BE2C (cell line): Measurements from ENCODE around the gene BLMH.

Experiments
- DNase-seq: peaks from one replicate; pipeline ENCODE4 v3.0.0-alpha.2; 2020
- H3K27me3 ChIP-seq: fragments of 250-450 bp; sonication (Bioruptor Pico); 2 replicates; pipeline ENCODE4 v1.5.1; 2020; ENCODE audit warnings: mild to moderate bottlenecking
- H3K36me3 ChIP-seq: fragments of 250-450 bp; sonication (Bioruptor Pico); 2 replicates; pipeline ENCODE4 v1.5.1; 2020; ENCODE audit warnings: mild to moderate bottlenecking
- H3K4me1 ChIP-seq: fragments of 250-450 bp; sonication (Bioruptor Pico); 2 replicates; pipeline ENCODE4 v1.5.1; 2020
- H3K4me3 ChIP-seq: 2 replicates; pipeline ENCODE4 v1.5.1; 2011; ENCODE audit warnings: low read depth, low read length
- H3K9me3 ChIP-seq: fragments of 250-450 bp; sonication (Bioruptor Pico); 2 replicates; pipeline ENCODE4 v1.5.1; 2020
- CTCF ChIP-seq: IDR thresholded peaks from 2 replicates; pipeline ENCODE4 v1.5.1; 2012; ENCODE audit warnings: mild to moderate bottlenecking, low read depth, low read length

BLMH gene

GRCh38 chr17:30253312-30253711 is 38.4 kb downstream of the BLMH start:
- no peak for DNase-seq
- no peaks in the 10 kb centered on the region for H3K9me3 ChIP-seq
- H3K36me3 ChIP-seq: peaks cover 2% of the 10 kb centered on the region; the same call in 1 of the 2 replicates
- no peaks in the 10 kb centered on the region; the same call in 1 of the 2 replicates for H3K4me1 ChIP-seq
- no peak for TF ChIP-seq CTCF
- no peak overlapping the region for H3K4me3 ChIP-seq
- no peaks in the 10 kb centered on the region for H3K27me3 ChIP-seq

DNA sequence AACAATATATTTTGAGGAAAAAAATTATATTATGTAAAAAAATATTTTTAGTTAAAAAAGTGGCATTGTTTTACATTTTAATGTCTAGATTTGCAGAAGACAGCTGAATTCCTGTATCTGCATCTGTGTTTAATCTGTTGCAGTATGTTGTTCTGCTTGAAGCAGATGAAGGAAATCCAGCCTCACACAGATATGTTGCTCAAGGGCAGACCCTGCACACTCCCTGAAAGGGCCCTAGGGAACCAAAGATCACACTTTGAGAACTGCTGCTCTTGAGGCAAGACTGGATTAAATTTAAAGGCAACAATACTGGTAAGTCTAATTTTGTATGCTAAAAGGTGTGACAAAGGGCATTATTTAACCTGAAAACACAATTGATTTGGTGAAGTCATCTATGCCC is 39.8 kb downstream of the BLMH start:
- no peaks in the 10 kb centered on the region for H3K9me3 ChIP-seq
- no peaks in the 10 kb centered on the region for H3K27me3 ChIP-seq
- DNase-seq: no peak
- H3K4me1 ChIP-seq: no peaks in the 10 kb centered on the region; the same call in 1 of the 2 replicates
- H3K36me3 ChIP-seq: peaks cover 2% of the 10 kb centered on the region; the same call in 1 of the 2 replicates
- H3K4me3 ChIP-seq: no peak overlapping the region
- TF ChIP-seq CTCF: no peak

GRCh38 chr17:30249460-30249859 is 42.3 kb downstream of the BLMH start:
- H3K36me3 ChIP-seq: peaks cover 2% of the 10 kb centered on the region; the same call in 1 of the 2 replicates
- DNase-seq: no peak
- no peak overlapping the region for H3K4me3 ChIP-seq
- no peaks in the 10 kb centered on the region for H3K9me3 ChIP-seq
- no peak for TF ChIP-seq CTCF
- H3K27me3 ChIP-seq: no peaks in the 10 kb centered on the region
- no peaks in the 10 kb centered on the region for H3K4me1 ChIP-seq

DNA sequence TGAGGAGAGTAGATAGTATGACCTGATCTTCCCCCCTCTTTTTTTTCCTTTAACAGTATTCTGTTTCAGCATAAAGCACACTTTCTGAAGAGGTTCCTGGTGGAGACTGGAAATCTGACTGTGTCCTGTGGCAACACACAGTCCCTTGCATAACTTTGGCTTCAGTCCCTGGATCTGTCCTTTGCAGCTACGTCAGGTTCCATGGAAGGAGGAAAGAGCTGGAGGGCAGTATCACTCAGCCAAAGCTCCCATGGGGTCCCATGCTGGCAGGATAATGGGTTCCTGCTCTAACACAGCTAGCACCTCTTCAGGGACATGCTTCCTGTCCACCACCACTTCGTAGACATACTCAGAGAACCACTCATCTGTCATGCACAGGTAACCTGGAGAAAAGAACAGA is 43.0 kb downstream of the BLMH start:
- Histone ChIP-seq H3K36me3 (peaks cover 2% of the 10 kb centered on the region; the same call in 1 of the 2 replicates), H3K4me3 (no peak overlapping the region), H3K4me1 (no peaks in the 10 kb centered on the region), H3K27me3 (no peaks in the 10 kb centered on the region), H3K9me3 (no peaks in the 10 kb centered on the region)
- TF ChIP-seq CTCF: no peak
- DNase-seq: no peak

DNA sequence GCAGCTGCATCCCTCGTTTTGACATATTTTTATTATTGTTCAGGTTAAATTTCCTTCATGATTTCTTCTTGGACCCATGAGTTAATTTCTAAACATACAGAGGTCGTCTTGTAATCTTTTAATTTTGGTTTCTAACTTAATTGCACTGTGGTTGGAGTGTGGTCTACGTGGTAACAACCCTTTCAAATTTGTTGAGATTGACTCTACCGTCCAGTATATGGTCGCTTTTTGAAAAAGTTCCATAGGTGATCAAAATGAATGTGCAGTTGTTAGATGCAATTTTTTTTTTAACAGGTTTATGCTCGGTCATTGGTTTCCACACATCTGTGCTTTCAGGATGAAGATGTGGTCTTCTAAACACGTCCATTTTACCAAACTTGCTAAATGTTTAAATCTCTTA is 45.3 kb downstream of the BLMH start:
- no peaks in the 10 kb centered on the region for H3K9me3 ChIP-seq
- no peak for TF ChIP-seq CTCF
- H3K4me1 ChIP-seq: no peaks in the 10 kb centered on the region
- H3K27me3 ChIP-seq: no peaks in the 10 kb centered on the region
- no peak overlapping the region for H3K4me3 ChIP-seq
- DNase-seq: no peak
- H3K36me3 ChIP-seq: peaks cover 2% of the 10 kb centered on the region; the same call in 1 of the 2 replicates

GRCh38 chr17:30244853-30245385 is 46.8 kb downstream of the BLMH start:
- Histone ChIP-seq H3K4me1 (no peaks in the 10 kb centered on the region), H3K9me3 (no peaks in the 10 kb centered on the region), H3K27me3 (no peaks in the 10 kb centered on the region), H3K36me3 (peaks cover 2% of the 10 kb centered on the region; the same call in 1 of the 2 replicates), H3K4me3 (no peak overlapping the region)
- no peak for DNase-seq
- no peak for TF ChIP-seq CTCF
